ENCODE measurements around the gene GCK. TPM values are rescaled to one million over a fixed set of nuclear protein-coding genes. Genes with fewer than 3 reads are reported as not detected.

The GCK gene
- total RNA-seq, 4 donors from 2014 or later, result not detected

DNA sequence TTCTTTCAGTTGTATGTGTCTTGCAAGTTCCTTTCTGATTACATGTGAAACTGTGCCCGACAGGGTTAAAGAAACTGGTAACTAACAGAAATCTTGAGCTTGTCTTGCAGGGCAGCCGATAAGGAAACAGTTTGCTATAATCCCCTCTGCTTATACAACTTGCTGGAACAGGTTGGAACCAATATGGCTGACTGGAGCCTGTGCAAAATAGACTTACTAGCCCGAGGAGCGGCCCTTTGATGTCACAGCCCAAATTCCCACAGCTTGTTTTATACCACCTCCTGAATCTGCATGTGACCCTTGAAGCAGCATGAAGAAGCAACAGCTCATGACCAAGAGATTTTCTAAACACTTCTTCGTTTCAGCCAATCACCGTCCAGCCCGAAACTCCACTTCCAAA, 8.2 kb upstream of the GCK start:
- no peak overlapping the region for H3K27ac ChIP-seq
- no peak overlapping the region for H3K4me3 ChIP-seq
- peaks cover 0 to 11% (median 2%) of the 10 kb centered on the region in 4 donors for H3K4me1 ChIP-seq
- H3K9me3 ChIP-seq, result no peaks in the 10 kb centered on the region
- H3K36me3 ChIP-seq, result no peaks in the 10 kb centered on the region
- TF ChIP-seq POLR2A (IDR thresholded peaks at IDR 0.05), result no peak
- TF ChIP-seq, protein P1, sequence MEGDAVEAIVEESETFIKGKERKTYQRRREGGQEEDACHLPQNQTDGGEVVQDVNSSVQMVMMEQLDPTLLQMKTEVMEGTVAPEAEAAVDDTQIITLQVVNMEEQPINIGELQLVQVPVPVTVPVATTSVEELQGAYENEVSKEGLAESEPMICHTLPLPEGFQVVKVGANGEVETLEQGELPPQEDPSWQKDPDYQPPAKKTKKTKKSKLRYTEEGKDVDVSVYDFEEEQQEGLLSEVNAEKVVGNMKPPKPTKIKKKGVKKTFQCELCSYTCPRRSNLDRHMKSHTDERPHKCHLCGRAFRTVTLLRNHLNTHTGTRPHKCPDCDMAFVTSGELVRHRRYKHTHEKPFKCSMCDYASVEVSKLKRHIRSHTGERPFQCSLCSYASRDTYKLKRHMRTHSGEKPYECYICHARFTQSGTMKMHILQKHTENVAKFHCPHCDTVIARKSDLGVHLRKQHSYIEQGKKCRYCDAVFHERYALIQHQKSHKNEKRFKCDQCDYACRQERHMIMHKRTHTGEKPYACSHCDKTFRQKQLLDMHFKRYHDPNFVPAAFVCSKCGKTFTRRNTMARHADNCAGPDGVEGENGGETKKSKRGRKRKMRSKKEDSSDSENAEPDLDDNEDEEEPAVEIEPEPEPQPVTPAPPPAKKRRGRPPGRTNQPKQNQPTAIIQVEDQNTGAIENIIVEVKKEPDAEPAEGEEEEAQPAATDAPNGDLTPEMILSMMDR (IDR thresholded peaks at IDR 0.05), result no peak
- DNase-seq, result no peak
- H3K27me3 ChIP-seq, result no peaks in the 10 kb centered on the region

DNA sequence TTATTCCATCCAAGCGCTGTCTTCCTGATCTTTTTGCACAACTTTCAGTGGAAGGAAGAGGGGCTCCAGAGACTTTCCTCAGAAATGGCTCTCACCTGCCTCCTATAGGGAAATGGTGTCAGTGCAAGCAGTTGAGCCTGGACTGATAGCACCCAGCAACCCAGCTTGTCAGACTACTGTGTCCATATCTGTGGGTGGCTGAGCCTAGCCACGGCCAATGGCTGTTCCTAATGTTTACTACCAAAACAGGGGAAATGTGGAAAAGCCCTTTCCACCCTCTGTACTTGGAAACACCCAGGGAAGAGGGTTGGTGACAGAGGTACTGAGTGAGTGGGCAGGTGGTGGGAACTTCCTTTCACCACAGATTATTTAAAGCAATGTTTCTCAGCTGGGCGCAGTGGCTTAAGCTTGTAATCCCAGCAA, 7.2 kb upstream of the GCK start:
- Histone ChIP-seq H3K4me1 (peaks cover 0 to under 1% (median 0%) of the 10 kb centered on the region in 4 donors), H3K4me3 (no peak overlapping the region), H3K27me3 (no peaks in the 10 kb centered on the region), H3K27ac (no peak overlapping the region), H3K36me3 (no peaks in the 10 kb centered on the region), H3K9me3 (no peaks in the 10 kb centered on the region)
- TF ChIP-seq POLR2A (IDR thresholded peaks at IDR 0.05), result no peak
- TF ChIP-seq, protein P1 (IDR thresholded peaks at IDR 0.05), result peak; percentile 36 to 51 (median 49)
- DNase-seq, result peak in 2 of 3 donors; percentile 31 to 60

DNA sequence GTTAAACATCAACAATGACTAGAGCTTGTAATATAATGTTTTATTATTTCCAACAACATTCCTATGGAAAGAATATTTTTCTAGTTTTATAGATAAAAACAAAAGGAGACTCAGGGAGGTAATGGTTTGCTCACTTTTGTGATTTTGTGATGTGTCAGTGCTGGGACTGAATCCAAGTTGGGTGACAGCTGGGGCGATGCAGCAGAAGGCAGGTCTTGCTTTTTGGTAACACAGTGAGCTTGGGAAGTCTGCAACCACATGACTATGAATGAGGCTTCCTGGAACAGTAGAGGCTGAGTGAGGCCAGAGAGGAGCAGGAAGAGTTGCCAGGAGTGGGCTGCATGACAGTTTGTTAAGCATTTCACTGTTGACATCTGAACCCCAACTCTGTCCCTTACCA, 6.7 kb upstream of the GCK start:
- DNase-seq, result no peak
- Histone ChIP-seq H3K27me3 (no peaks in the 10 kb centered on the region), H3K4me3 (no peak overlapping the region), H3K9me3 (no peaks in the 10 kb centered on the region), H3K27ac (no peak overlapping the region), H3K36me3 (no peaks in the 10 kb centered on the region), H3K4me1 (no peaks in the 10 kb centered on the region)
- no peak for TF ChIP-seq POLR2A (IDR thresholded peaks at IDR 0.05)
- TF ChIP-seq, protein P1 (IDR thresholded peaks at IDR 0.05), result no peak

DNA sequence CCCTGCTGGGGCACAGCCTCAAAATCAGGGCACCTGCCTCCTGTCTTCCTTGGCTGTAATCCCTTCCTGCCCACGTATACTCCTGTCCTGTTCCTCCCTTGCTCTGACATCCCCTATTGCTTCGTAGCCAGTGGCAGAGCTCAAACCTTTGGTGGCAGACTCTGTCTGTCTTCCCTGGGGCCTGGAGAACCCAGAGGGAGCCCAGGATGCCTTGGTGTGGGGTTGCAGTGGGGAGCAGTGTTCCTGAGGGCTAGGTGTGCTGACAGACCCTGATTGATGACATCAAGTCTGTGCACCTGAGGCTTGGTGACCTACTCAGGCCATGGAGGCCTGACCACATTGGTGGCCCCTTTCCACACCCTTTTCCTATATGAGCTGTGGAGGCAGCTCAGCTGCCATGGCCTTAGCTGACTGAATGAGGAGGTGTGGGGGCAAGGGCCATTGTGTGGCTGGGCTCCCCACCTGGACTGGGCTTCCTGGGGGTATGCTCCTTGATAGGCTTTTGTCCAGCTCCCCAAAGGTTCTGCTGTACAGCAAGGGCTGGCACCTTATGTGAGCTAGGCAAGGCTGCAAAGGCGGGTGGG, 5.4 kb upstream of the GCK start:
- Histone ChIP-seq H3K36me3 (no peaks in the 10 kb centered on the region), H3K27me3 (no peaks in the 10 kb centered on the region), H3K9me3 (no peaks in the 10 kb centered on the region), H3K4me3 (no peak overlapping the region), H3K27ac (no peak overlapping the region), H3K4me1 (no peaks in the 10 kb centered on the region)
- DNase-seq, result no peak
- TF ChIP-seq, protein P1 (IDR thresholded peaks at IDR 0.05), result no peak
- TF ChIP-seq POLR2A (IDR thresholded peaks at IDR 0.05), result no peak

DNA sequence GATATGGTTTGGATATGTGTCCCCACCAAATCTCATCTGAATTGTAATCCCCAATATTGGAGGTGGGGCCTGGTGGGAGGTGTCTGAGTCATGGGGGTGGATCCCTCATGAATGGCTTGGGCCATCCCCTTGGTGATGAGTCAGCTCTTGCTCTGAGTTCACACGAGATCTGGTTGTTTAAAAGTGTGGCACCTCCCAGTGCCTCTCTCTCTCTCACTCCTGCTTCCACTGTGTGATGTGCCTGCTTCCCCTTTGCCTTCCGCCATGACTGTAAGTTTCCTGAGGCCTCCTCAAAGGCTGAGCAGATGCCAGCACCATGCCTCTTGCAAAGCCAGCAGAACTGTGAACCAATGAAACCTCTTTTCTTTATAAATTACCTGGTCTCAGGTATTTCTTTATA, 4.8 kb upstream of the GCK start:
- Histone ChIP-seq H3K4me3 (no peak overlapping the region), H3K4me1 (no peaks in the 10 kb centered on the region), H3K27ac (no peak overlapping the region), H3K9me3 (no peaks in the 10 kb centered on the region), H3K27me3 (no peaks in the 10 kb centered on the region), H3K36me3 (no peaks in the 10 kb centered on the region)
- TF ChIP-seq POLR2A (IDR thresholded peaks at IDR 0.05), result no peak
- TF ChIP-seq, protein P1 (IDR thresholded peaks at IDR 0.05), result no peak
- no peak for DNase-seq

All from Peyer's patch (tissue), 4 donors.